D721Med (cell line): ENCODE results near the gene VARS2.
"Not testable (repeated sequence)": the region's sequence is repeated elsewhere in the genome, so short reads cannot be mapped to it uniquely, and the experiment has no call there.

Experiments used
- DNase-seq: peaks from one replicate; pipeline ENCODE4 v3.0.0; 2011; ENCODE audit warnings: low spot score; ENCODE audit not compliant: insufficient read length
- FAIRE-seq: peaks from 2 replicates; lab custom pipeline; 2011; peaks lifted over from hg19 to GRCh38; lab: Jason Lieb, UNC
- CTCF ChIP-seq: IDR thresholded peaks from 2 replicates; pipeline ENCODE4 v1.5.1; 2012; ENCODE audit warnings: mild to moderate bottlenecking, control low read depth; ENCODE audit not compliant: insufficient read depth; ENCODE audit errors: missing control alignments

Gene VARS2

GRCh38 chr6:30926644-30927043 is 12.6 kb downstream of the VARS2 start:
- no peak for TF ChIP-seq CTCF
- DNase-seq, result no peak
- FAIRE-seq, result no peak

- not testable (repeated sequence) for DNase-seq, FAIRE-seq
These were observed 13.0 kb downstream of the VARS2 start for GRCh38 chr6:30927080-30927479.

GRCh38 chr6:30928677-30929076 is 14.6 kb downstream of the VARS2 start:
- TF ChIP-seq CTCF, result no peak
- DNase-seq, result no peak
- FAIRE-seq, result no peak

- TF ChIP-seq CTCF, result no peak
- DNase-seq (no peak), FAIRE-seq (no peak)
These were observed 16.5 kb downstream of the VARS2 start for GRCh38 chr6:30930506-30930905.

GRCh38 chr6:30931272-30931671 is 17.2 kb downstream of the VARS2 start:
- TF ChIP-seq CTCF, result no peak
- no peak for FAIRE-seq
- no peak for DNase-seq

GRCh38 chr6:30931969-30932645 is 18.1 kb downstream of the VARS2 start, which contains the start of gene SFTA2:
Gene SFTA2 (minus strand): TSS chr6:30932170. CDS start chr6:30932096, 74 bp downstream.
- DNase-seq, result no peak
- no peak for TF ChIP-seq CTCF
- FAIRE-seq, result no peak

- no peak for TF ChIP-seq CTCF
- DNase-seq, result no peak
- no peak for FAIRE-seq
These were observed 18.8 kb downstream of the VARS2 start for GRCh38 chr6:30932665-30933365.
